Renal pelvis (tissue), 12 donors: ENCODE results near the gene CCDC39. TPM values are rescaled to one million over a fixed set of nuclear protein-coding genes. Genes with fewer than 3 reads are reported as not detected.

ENCODE experiments used
- DNase-seq: peaks from one replicate; pipeline ENCODE4 v3.0.0-alpha.2; 2013
- long read RNA-seq, 16 experiments: transcript quantifications; one replicate each; lab custom pipeline, GENCODE V29; 2026
- polyA plus RNA-seq, 3 donors: library from polyadenylated mRNA; unstranded; fragments of 120-200 nt; gene quantifications; one replicate each; pipeline ENCODE4 v1.2.1, GENCODE V29; 2013; ENCODE audit not compliant: insufficient read length in 3 of 3

CCDC39 gene
- 10 to 100 TPM in 1 of 3 donors, 1 to 10 TPM in 2; 4.9 to 12.3 (median 9.5) TPM for polyA plus RNA-seq
- long read RNA-seq, donor 1 = 0 reads
- long read RNA-seq, donor 2, partial matches to known transcripts = 6 of 6 reads
- long read RNA-seq, donor 2, other reads (novel, unspliced or antisense) = 0 of 6 reads
- long read RNA-seq, donor 3, partial matches to known transcripts = 14 of 14 reads
- long read RNA-seq, donor 3, other reads (novel, unspliced or antisense) = 0 of 14 reads
- long read RNA-seq, donor 4 = 0 reads
- long read RNA-seq, donor 5 = 0 reads
- long read RNA-seq, donor 6 = 0 reads
- long read RNA-seq, donor 7 = 0 reads
- long read RNA-seq, donor 8 = 0 reads
- long read RNA-seq, donor 9 = 0 reads
- long read RNA-seq, donor 10, partial matches to known transcripts = 36 of 36 reads
- long read RNA-seq, donor 10, other reads (novel, unspliced or antisense) = 0 of 36 reads
- long read RNA-seq, donor 11, partial matches to known transcripts = 0 of 11 reads
- long read RNA-seq, donor 11, other reads (novel, unspliced or antisense) = 11 of 11 reads
- long read RNA-seq, donor 12, partial matches to known transcripts = 14 of 14 reads
- long read RNA-seq, donor 12, other reads (novel, unspliced or antisense) = 0 of 14 reads
- long read RNA-seq, donor 13 = 0 reads
- long read RNA-seq, donor 14 = 0 reads
- long read RNA-seq, donor 15, partial matches to known transcripts = 7 of 37 reads
- long read RNA-seq, donor 15, other reads (novel, unspliced or antisense) = 30 of 37 reads
- long read RNA-seq, donor 16 = 0 reads

DNA sequence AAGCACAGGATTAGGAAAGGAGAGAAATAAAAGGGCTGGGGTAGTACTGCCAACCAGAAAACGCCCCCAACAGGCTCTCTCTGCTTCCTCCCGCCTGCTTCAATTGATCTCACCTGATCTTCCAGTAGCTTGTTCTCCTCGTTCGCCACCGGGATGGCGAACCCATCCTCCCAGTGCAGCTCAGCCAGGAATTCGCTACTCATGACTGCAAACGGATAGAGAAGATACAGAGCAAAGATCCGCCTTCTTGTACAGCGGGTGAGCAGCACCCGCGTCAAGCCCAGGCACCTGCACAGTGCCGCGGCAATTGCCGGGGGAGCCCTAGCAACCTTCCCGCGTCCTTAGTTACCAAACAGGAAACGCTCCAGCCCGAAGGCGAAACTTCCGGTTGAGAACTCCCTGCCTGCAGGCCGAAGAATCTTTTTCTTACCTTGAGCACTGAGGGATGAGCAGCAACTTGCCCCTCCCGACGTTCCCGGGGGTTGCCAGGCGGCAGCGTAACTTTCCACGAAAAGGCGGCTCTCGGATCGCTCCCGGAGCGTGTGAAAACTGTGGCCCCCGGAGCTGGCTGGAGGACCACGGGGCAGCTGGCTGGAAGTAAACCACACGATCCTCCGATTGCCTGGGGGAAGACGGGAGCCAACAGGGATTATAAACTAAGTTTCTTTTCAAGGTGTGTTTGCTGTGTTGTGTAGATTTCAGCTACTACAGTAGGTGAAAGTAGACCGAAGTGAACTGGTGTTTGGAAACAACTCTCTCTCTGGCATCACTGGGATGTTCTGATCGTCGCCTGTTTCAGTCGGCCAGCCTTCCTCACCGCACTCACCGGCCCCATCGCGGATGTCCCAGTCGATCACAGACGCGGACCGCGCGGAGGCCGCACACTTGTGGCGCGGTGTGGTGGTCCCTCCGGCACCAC lies at the start of gene CCDC39:
CCDC39 (minus strand) TSS at position 312 of the 919 bp plus-strand sequence; CDS start at position 203, 109 bp downstream.
- peak; percentile 79 for DNase-seq

DNA sequence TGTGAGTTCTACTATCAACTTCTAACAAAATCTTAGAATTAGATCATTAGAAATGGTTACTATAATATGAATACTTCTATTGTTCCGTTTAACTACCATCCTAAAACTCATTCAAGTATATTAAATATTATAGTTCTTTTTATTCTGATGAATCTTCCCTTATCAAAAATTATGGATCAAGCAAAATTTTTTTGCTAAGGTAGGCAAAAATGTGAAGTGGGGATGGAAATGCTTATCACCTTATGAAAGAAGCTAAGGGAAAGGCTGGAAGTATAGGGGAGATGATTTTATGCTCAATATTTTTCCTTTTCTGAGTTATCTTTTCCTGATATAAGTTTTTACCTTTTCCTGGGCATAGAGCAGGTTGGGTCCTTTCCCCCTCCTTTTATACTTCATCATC lies 40.7 kb upstream of the CCDC39 start:
- DNase-seq = no peak

DNA sequence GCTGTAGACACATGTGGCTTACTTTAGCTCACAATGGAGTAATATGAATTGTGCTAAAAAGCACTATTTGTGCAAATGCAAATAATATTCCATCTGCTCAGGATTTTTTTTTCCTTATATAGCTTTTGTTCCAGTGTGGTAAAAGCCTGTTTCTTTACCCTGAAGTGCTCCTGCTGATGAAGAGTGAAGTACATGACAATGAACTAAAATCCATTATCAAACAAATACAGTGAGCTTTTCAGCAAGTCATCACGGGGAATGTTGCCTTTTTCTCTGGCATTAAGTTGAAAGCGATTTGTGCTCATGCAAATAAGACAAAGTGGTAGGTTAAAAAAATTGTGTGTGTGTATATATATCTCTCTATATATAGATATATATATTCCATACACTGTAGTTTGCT lies 28.6 kb upstream of the CCDC39 start:
- no peak for DNase-seq

DNA sequence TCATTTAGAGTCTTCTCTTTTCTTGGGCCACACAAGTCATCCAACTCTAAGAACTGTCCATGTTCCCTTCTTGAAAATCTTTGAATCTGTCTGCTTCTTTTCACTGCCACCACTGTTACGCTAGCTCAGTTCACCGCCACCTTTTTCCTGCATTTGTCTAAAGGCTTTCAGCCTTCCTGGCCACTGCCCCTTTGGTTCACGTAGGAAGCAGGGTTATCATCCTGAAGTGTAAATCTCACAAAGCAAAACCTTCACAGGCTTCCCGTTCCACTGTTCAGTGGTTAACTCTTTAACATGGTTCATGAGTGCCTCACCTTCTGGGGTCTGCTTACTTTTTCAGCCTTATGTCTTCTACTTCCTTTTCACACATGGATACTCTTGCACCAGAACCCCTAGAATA lies 26.3 kb upstream of the CCDC39 start:
- DNase-seq = peak; percentile 2

DNA sequence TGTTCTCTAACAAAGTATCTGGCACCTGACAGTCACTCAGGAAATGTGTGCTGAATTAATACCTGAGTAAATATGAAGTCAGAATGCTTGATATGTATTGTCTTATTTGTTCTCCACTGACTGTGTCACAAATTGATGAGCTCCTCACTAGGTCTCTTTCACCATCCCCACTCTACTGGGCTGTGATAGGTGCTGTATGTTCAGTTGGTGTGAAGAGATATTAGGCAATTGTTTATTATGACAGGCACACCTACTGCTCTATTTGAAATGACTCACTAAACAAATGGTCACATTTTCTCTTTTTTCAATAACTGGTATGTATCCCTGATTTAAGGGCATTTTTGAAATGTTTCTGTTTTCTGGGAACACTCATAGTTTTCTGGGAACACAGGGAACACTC lies 25.2 kb upstream of the CCDC39 start:
- no peak for DNase-seq

DNA sequence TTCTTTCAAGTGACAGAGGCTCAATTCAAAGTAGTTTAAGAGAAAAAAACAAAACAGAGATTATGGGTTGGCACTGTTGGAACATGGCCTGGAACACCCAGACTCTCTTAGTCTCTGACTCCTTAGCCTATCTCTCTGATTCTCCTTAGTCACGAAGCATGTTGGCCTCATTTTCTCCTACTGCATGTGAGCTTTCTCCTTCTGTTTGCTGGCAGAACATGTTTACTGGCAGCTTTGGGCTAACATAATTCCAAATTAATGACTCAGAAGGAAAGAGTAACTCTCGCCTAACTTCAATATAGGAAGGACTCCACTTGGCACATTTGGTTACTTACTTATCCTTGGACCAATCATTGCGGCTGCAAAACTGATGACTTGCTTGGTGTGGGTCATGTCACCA lies 21.7 kb upstream of the CCDC39 start:
- DNase-seq = no peak

DNA sequence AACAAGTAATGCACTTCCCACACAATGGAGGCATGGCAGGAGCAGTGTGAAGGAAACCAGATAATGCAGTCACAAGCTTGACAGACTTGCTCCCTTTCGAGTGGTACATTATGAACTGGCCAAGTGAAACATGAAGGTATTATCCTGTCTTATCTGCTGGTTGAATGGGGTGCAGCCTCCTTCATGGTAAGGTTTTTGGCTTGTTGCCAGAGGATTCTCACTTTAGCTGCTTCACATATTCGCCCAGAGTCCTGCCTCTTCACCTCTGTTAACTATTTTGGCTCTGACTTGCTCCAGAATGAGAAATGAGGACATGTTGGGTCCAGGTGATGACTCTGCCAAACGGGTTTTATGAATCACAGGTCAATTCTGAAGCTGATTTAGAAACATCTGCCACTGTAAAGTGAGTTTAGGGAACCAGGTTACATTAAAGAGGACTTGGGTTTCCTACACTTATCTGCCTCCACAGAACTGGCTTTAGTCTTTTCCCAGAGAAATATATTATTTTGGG lies 19.5 kb upstream of the CCDC39 start:
- no peak for DNase-seq

DNA sequence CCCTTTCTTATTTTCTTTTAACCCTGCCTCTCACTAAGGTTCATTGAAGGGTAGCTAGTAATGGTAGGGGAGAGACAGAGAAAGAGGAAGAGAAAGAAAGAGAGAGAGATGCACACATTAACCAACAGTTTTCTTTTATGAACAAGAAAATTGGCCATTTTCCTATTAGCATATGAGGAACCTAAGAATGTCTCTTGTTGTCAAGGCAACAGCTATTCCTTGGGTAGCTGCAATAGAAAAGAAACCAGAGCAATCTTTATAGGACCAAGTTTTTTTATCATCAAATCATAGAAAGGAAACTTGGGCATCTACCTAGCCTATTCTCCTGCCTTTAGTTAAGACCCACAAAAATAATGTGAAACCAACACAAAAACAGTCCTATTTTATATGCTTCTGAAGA lies 15.0 kb upstream of the CCDC39 start:
- DNase-seq = no peak

DNA sequence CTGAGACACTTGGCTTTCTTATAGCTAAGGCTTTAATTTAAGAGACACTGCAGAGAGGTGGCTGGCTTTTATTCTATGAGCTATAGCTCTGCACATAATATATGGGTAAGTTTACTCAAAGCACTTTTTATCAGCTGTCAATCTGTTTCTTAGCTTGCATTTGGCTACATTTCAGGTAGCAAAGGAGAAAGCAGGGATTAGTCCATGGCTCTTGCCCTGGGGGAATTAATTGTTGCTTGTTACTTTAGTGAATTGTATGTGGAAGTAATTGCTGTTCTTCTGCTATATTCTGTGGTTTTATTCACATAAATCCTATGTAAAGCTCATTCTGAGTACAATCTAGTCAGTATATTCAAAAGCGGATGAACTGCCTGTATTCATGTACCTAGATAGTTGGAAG lies 14.4 kb upstream of the CCDC39 start:
- DNase-seq = no peak

DNA sequence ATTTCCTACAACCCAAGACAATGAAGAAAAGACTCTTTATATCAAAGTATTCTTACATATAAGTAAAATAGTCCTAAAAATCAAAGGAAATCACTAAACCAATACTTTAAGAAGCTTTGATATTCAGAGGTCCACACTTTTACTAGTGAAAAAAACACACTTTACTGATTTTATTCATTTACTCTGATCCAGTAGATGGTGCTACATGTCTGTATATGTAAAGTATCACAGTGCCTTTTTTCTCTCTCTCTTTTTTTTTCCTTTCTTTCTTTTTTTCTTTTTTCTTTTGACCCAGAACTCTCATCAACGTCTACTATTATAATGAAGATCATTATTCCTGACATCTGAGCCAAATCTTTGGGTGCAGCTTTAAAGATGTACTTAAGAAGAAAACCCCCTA lies 10.8 kb upstream of the CCDC39 start:
- DNase-seq = no peak

DNA sequence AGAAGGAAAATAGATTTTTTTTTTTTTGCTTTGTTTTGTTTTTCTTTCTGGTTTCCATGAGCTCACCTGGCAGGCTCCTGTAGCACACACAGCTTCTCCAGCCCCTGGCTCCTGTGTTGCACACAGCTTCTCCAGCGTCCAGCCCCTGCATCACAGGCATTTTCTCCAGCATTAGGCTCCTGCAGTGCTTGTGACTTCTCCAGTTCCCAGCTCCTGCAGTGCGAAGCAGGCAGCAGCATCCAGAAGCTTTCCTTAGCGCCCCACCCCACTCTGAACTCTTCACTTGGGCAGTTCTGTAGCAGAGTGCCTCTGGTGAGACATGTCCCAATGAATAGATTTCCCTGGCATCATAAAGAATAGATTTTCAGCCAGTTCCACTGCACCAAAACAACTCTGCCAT lies 5.5 kb upstream of the CCDC39 start:
- DNase-seq = no peak

DNA sequence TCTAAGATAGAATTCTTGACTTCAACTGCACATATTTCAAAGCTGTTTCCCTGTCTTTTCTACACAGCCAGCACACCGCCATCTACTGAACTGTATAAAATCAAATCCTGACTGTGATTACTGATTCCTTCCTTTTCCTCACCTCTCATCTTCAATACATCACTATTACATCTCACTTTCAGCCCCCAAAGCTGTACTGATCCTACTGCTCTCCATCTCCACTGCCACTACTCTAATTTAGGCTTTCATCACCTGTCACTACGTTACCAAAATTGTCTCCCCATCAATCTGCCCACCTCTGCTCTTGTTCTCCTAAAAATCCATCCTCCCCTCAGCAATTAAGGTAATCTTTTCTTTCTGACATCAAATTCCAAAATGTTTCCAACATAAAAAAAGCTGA lies 4.5 kb upstream of the CCDC39 start:
- no peak for DNase-seq

DNA sequence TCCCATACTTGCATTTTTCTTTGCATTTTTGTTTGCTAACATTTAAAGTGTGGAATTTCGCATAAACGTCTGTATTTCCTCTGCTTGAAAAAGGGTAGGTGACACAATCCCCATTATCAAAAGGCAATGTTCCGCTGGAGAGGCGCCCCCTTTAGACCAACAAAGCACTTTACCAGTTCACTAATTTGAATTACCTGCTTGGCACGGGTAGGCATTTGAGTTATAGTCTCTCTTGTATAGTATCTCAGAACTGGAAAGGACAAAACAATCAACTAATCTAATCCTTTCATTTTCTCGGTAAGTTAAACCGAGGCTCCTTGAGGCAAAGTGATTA lies 775 bp upstream of the CCDC39 start:
- DNase-seq = peak; percentile 44

DNA sequence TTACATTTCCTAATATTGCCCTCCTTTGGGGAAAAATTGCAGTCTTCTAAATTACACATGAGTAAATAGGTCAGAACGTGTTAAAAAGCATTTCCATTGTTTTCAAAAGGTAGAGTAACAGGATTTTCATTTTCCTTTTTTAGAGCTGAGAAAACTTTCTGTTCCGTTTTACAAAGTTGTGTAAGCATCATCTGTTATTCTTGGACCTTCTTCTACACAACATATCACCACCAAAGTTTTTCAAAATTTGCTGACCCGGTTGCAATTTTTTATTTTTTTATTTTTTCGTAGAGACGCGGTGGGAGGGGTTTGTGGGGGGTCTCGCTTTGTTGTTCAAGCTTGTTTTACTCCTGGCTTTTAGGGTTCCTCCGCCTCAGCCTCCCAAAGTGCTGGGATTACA lies 1.1 kb downstream of the CCDC39 start:
- DNase-seq = no peak

DNA sequence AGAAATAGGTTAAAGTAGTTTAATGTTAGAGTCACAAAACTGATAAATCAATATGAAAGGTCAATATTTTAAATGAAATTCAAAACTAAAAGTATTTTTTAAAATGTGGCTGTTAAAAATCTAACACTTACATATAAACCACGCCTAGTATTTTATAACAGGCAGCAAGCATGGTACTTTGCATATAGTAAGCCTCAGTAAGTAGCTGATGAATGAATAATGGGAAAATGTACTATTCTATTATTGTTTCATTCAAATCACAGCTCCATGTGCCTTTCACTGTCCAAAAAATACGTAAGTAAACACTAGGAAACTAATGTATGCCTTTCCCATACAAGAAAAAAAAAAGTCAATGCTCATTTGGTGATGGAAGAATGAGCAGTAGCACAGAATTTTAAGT lies 17.8 kb downstream of the CCDC39 start:
- no peak for DNase-seq

DNA sequence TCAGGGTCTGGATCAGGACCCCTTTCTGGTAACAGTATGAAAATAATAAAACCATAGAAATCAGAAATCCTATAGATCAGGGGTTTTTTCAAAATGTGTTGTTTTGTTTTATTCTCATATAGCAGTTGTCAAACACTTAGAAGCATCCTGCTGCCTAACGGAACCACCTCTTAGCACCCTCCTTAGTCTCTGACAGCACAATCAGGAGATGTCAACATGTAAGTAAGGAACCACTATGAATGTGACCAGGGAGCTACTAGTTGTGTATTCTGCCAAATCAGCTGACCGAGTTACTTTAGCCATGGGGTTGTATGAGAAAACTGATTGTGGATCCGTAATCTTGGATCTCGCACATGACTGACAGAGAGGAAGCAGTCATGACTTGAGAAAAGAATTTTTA lies 22.2 kb downstream of the CCDC39 start:
- DNase-seq = no peak

DNA sequence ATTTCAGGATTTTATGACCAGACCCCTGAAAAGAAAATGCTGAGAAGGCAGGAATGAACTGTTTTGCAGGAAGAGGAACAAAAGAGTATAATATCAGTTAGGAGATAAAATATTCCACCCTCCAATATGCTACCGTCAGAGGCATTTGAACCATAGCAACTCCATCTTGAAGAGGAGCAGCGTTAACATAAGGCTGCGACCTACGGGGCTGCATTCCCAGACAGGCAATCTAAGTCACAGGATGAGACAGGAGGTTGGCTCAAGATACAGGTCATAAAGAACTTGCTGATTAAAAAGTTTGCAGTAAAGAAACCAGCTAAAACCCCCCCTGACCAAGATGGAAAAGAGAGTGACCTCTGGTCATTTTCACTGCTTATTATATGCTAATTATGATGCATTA lies 22.9 kb downstream of the CCDC39 start:
- DNase-seq = no peak

DNA sequence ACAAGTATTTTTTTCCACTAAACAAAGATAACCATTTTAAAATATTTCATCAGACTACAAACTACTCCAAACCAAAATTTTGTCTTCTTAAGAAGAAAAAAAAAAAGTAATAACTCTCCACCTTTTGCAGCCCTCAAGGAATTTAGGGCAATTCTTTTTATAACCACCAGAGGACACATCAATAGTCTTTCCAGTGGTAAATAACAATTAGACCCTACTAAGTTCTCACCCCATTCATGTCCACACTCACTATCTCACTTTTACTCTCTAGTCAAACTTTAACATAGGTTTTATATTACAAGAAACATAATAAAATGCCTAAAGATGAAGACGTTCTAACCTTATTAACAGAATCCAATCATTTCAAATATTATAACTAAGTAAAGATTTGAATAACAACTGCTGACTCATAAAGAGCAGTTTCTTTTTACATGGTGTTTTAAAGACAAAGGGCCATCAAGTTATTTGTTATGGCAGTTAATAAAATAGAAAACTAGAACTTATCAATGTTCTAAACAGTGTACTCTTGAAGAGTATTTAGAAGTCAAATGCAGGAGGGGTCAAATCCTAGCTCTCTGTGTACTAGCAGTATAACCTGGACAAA lies 33.0 kb downstream of the CCDC39 start:
- DNase-seq = no peak

DNA sequence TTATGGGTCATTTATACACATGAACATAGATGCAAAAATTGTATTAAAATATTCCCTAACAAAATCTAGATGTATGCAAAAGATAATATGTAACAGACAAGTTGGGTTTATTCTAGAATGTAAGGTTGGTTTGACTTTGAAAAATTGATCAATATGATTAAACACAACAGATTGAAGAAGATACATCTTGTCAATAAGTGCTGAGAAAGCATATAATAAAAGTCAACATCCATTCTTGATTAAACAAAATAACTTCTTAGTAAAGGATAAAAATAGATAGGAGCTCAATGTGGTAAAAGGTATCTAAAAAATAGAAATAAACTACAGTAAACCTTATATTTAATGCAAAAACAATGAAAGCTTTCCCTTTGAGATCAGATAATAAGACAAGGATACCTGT lies 38.3 kb downstream of the CCDC39 start:
- no peak for DNase-seq

DNA sequence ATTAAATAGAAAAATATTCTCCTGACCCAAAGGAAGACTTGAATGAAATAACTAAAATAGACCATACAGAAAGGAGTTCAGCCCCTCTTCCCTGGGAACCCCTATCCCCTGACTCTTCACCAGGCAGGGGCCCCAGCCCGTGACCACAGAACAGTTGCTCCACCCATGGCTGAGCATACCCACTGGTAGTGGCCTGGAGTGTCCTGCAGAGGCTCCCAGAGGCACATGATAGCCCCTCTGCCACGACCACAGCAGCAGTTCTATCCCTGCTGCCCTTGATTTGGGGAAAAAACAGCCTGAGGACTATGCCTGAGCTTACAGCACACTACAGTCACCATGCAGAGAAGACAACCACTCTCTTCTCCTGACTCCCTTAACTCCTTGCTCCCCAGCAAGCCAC lies 45.6 kb downstream of the CCDC39 start:
- DNase-seq = no peak

DNA sequence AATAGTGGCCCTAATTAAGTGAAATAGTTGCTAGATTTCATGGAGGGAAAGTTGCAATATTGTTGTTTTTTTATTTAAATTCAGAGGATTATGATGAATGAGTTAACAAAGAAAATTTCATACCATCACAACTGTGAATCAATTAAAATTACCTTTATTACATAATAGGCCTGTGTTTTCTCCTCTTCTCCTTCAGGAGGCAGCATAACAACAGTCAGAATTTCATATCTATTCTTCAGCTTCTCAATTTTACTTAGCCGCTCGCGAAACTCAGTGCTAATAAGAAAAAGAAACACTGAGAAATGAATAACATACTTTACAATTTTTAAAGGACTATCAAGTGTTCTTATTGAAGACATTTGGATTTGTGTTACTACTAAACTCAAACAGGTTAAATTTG lies 48.0 kb downstream of the CCDC39 start:
- no peak for DNase-seq

DNA sequence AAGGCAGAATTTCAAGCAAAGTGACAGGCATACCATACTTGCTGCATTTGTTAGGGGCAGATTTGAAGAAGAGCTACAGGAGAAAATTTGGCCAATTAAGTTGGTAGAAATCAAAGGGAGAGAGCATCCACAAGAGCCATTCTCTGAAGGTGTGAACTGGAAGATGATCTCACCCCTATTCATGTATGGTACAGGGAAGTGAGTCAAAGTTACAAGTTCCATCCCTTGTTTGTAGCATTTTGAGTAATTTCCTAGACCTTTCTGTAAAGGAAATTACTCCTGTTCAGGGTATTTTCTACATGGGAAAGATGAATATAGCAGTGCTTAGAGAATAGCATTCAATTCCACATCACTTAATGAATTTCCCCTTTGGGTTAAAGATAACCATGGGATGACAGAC lies 48.9 kb downstream of the CCDC39 start:
- DNase-seq = no peak
